ENCODE measurements around the gene PICK1. TPM values are rescaled to one million over a fixed set of nuclear protein-coding genes. Genes with fewer than 3 reads are reported as not detected.
A peak's percentile ranks its signal among the peaks of the same experiment; 100 is the strongest.

The PICK1 gene
- total and polyA plus RNA-seq, 11 donors, result 18.8 to 41.5 (median 22.8) TPM

DNA sequence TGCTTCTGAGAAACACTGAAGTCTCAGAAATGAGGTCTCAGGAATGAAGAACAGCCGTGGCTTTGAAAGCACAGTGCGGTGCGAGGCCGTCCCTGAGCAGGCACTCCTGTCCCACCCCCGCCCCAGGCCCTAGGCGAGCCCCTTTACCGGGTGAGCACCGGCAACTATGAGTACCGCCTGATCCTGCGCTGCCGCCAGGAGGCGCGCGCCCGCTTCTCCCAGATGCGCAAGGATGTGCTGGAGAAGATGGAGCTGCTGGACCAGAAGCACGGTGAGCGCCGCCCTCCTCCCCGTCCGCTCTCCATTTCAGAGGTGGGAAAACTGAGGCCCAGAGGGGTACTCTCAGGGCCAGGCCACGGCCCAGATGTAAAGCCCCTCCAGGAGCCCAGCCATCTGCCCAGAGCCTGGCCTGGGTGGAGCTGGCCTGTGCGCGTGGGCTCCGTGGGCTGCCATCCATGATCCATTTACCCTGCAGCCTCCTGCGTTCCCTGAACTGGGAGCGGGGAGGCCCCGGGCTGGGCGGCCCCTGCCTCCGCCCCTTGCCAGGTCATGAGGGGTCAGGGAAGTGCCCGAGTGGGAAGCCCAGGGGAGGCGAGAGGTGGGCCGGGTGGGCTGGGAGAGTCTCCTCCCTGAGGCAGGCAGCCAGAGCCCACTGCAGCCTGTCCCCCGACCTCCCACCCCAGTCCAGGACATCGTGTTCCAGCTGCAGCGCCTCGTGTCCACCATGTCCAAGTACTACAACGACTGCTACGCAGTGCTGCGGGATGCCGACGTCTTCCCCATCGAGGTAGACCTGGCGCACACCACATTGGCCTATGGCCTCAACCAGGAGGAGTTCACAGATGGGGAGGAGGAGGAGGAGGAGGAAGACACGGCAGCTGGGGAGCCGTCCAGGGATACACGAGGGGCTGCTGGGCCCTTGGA lies 17.2 kb downstream of the PICK1 start:
- DNase-seq, result peak in 1 of 5 donors; percentile 60
- ATAC-seq, result no peak
- H3K9me3 ChIP-seq, result no peaks in the 10 kb centered on the region
- H3K27me3 ChIP-seq, result no peaks in the 10 kb centered on the region
- H3K4me3 ChIP-seq, result no peak overlapping the region
- intact Hi-C loops (cut with DNase I), result loop anchor here in 1 of 10 donors (10.0 kb wide), 1 partner anchor 250 kb away; no protein-coding TSS in a partner anchor
- no peak overlapping the region for H3K27ac ChIP-seq
- 77 to 88% (median 81%) methylated on average over 21 to 47 of the region's 47 CpGs for WGBS, 4 donors
- H3K36me3 ChIP-seq, result peaks cover 0 to 42% (median 35%) of the 10 kb centered on the region in 9 donors
- peaks cover 0 to 18% (median 9%) of the 10 kb centered on the region in 12 donors for H3K4me1 ChIP-seq
- TF ChIP-seq, protein P1, sequence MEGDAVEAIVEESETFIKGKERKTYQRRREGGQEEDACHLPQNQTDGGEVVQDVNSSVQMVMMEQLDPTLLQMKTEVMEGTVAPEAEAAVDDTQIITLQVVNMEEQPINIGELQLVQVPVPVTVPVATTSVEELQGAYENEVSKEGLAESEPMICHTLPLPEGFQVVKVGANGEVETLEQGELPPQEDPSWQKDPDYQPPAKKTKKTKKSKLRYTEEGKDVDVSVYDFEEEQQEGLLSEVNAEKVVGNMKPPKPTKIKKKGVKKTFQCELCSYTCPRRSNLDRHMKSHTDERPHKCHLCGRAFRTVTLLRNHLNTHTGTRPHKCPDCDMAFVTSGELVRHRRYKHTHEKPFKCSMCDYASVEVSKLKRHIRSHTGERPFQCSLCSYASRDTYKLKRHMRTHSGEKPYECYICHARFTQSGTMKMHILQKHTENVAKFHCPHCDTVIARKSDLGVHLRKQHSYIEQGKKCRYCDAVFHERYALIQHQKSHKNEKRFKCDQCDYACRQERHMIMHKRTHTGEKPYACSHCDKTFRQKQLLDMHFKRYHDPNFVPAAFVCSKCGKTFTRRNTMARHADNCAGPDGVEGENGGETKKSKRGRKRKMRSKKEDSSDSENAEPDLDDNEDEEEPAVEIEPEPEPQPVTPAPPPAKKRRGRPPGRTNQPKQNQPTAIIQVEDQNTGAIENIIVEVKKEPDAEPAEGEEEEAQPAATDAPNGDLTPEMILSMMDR (IDR thresholded peaks at IDR 0.05), result peak in 6 of 12 donors; percentile 10 to 36 (median 29)
- TF ChIP-seq POLR2A (IDR thresholded peaks at IDR 0.05), result no peak

- Histone ChIP-seq H3K27me3 (peaks cover 0 to 1% (median 0%) of the 10 kb centered on the region in 9 donors), H3K27ac (no peak overlapping the region), H3K36me3 (peaks cover 0 to 42% (median 35%) of the 10 kb centered on the region in 9 donors), H3K4me3 (no peak overlapping the region), H3K9me3 (no peaks in the 10 kb centered on the region), H3K4me1 (peaks cover 0 to 11% (median 3%) of the 10 kb centered on the region in 12 donors)
- no peak for TF ChIP-seq POLR2A (IDR thresholded peaks at IDR 0.05)
- TF ChIP-seq, protein P1 (IDR thresholded peaks at IDR 0.05), result no peak
- DNase-seq (peak in 1 of 5 donors; percentile 38), ATAC-seq (no peak)
- intact Hi-C loops (cut with DNase I), result loop anchor here in 1 of 10 donors (10.0 kb wide), 1 partner anchor 250 kb away; no protein-coding TSS in a partner anchor
- 94 to 96% (median 95%) methylated on average over 29 to 32 of the region's 32 CpGs for WGBS, 4 donors
Measured at GRCh38 chr22:38075105-38075825, 18.1 kb downstream of the PICK1 start.

DNA sequence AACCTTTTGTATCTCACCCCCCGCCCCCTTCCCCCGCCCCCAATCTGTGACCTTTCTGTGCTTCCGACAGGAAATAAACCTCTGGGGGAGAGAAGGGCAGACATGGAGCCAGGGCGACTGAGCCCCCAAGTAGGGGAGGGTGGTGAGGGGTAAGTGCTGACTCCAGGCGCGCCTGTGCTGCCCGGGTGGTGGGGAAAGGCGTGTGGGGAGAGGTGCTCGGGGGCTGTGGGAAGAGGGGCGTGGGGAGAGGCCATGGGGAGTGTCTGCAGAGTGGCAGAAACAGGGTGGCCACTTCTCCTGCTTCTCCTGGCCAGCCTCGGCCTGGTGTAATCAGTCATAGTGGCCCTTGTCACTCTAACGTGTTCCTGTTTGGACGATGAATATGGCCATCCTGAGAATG lies 18.8 kb downstream of the PICK1 start:
- H3K9me3 ChIP-seq, result no peaks in the 10 kb centered on the region
- DNase-seq, result peak in 1 of 5 donors; percentile 20
- H3K36me3 ChIP-seq, result peaks cover 0 to 42% (median 34%) of the 10 kb centered on the region in 9 donors
- TF ChIP-seq POLR2A (IDR thresholded peaks at IDR 0.05), result no peak
- 85 to 92% (median 91%) methylated on average over 13 of the region's 13 CpGs for WGBS, 4 donors
- peaks cover 0 to 11% (median 4%) of the 10 kb centered on the region in 12 donors for H3K4me1 ChIP-seq
- no peak overlapping the region for H3K4me3 ChIP-seq
- no peak for ATAC-seq
- peaks cover 0 to 8% (median 0%) of the 10 kb centered on the region in 9 donors for H3K27me3 ChIP-seq
- no peak overlapping the region for H3K27ac ChIP-seq
- intact Hi-C loops (cut with DNase I), result loop anchor here in 1 of 10 donors (10.0 kb wide), 1 partner anchor 249 kb away; no protein-coding TSS in a partner anchor

- DNase-seq, result peak in 1 of 5 donors; percentile 33
- intact Hi-C loops (cut with DNase I), result loop anchor here in 1 of 10 donors (10.0 kb wide), 1 partner anchor 248 kb away; no protein-coding TSS in a partner anchor
- no peak for TF ChIP-seq POLR2A (IDR thresholded peaks at IDR 0.05)
- TF ChIP-seq, protein P1 (IDR thresholded peaks at IDR 0.05), result no peak
Measured at GRCh38 chr22:38077096-38077495, 19.9 kb downstream of the PICK1 start.

More at GRCh38 chr22:38077096-38077495, 19.9 kb downstream of the PICK1 start:
- Histone ChIP-seq H3K27me3 (peaks cover 0 to 18% (median 5%) of the 10 kb centered on the region in 9 donors), H3K27ac (no peak overlapping the region), H3K9me3 (no peaks in the 10 kb centered on the region), H3K36me3 (peaks cover 0 to 32% (median 23%) of the 10 kb centered on the region in 9 donors), H3K4me3 (no peak overlapping the region), H3K4me1 (peaks cover 5 to 17% (median 12%) of the 10 kb centered on the region in 12 donors)
- no peak for ATAC-seq
- 86 to 89% (median 88%) methylated on average over 12 of the region's 12 CpGs for WGBS, 4 donors
